ENCODE data around the gene ARHGAP6.
"Not testable (repeated sequence)": the region's sequence is repeated elsewhere in the genome, so short reads cannot be mapped to it uniquely, and the experiment has no call there.

Gene ARHGAP6

GRCh38 chrX:11532291-11533078, 133.2 kb downstream of the ARHGAP6 start:
- DNase-seq (ENCODE audit: low read depth in 3 of 3, low spot score in 1 of 3) = no peak

GRCh38 chrX:11531226-11531625, 134.5 kb downstream of the ARHGAP6 start:
- DNase-seq (ENCODE audit: low read depth in 3 of 3, low spot score in 1 of 3) = no peak

- DNase-seq (ENCODE audit: low read depth in 3 of 3, low spot score in 1 of 3) = no peak
Measured at GRCh38 chrX:11530621-11531020, 135.1 kb downstream of the ARHGAP6 start.

GRCh38 chrX:11528623-11529022, 137.1 kb downstream of the ARHGAP6 start:
- DNase-seq (ENCODE audit: low read depth in 3 of 3, low spot score in 1 of 3) = no peak

GRCh38 chrX:11525685-11526084, 140.0 kb downstream of the ARHGAP6 start:
- DNase-seq (ENCODE audit: low read depth in 3 of 3, low spot score in 1 of 3) = no peak

- DNase-seq (ENCODE audit: low read depth in 3 of 3, low spot score in 1 of 3) = not testable (repeated sequence)
Measured at GRCh38 chrX:11519234-11519633, 146.5 kb downstream of the ARHGAP6 start.

- no peak for DNase-seq (ENCODE audit: low read depth in 3 of 3, low spot score in 1 of 3)
Measured at GRCh38 chrX:11509786-11510185, 155.9 kb downstream of the ARHGAP6 start.

- DNase-seq (ENCODE audit: low read depth in 3 of 3, low spot score in 1 of 3) = no peak
Measured at GRCh38 chrX:11504234-11504633, 161.5 kb downstream of the ARHGAP6 start.

- DNase-seq (ENCODE audit: low read depth in 3 of 3, low spot score in 1 of 3) = no peak
Measured at GRCh38 chrX:11499076-11500044, 166.4 kb downstream of the ARHGAP6 start.

- DNase-seq (ENCODE audit: low read depth in 3 of 3, low spot score in 1 of 3) = not testable (repeated sequence)
Measured at GRCh38 chrX:11491375-11491774, 174.3 kb downstream of the ARHGAP6 start.

- DNase-seq (ENCODE audit: low read depth in 3 of 3, low spot score in 1 of 3) = no peak
Measured at GRCh38 chrX:11484290-11484689, 181.4 kb downstream of the ARHGAP6 start.

GRCh38 chrX:11481035-11481434, 184.7 kb downstream of the ARHGAP6 start:
- no peak for DNase-seq (ENCODE audit: low read depth in 3 of 3, low spot score in 1 of 3)

- no peak for DNase-seq (ENCODE audit: low read depth in 3 of 3, low spot score in 1 of 3)
Measured at GRCh38 chrX:11480626-11481025, 185.1 kb downstream of the ARHGAP6 start.

- no peak for DNase-seq (ENCODE audit: low read depth in 3 of 3, low spot score in 1 of 3)
Measured at GRCh38 chrX:11478911-11479310, 186.8 kb downstream of the ARHGAP6 start.

- no peak for DNase-seq (ENCODE audit: low read depth in 3 of 3, low spot score in 1 of 3)
Measured at GRCh38 chrX:11478026-11478425, 187.7 kb downstream of the ARHGAP6 start.

- no peak for DNase-seq (ENCODE audit: low read depth in 3 of 3, low spot score in 1 of 3)
Measured at GRCh38 chrX:11474576-11474975, 191.1 kb downstream of the ARHGAP6 start.

GRCh38 chrX:11474021-11474420, 191.7 kb downstream of the ARHGAP6 start:
- no peak for DNase-seq (ENCODE audit: low read depth in 3 of 3, low spot score in 1 of 3)

GRCh38 chrX:11472879-11473278, 192.8 kb downstream of the ARHGAP6 start:
- no peak for DNase-seq (ENCODE audit: low read depth in 3 of 3, low spot score in 1 of 3)

GRCh38 chrX:11472381-11472780, 193.3 kb downstream of the ARHGAP6 start:
- DNase-seq (ENCODE audit: low read depth in 3 of 3, low spot score in 1 of 3) = no peak

- DNase-seq (ENCODE audit: low read depth in 3 of 3, low spot score in 1 of 3) = no peak
Measured at GRCh38 chrX:11470250-11470974, 195.3 kb downstream of the ARHGAP6 start.

- no peak for DNase-seq (ENCODE audit: low read depth in 3 of 3, low spot score in 1 of 3)
Measured at GRCh38 chrX:11465648-11466411, 199.9 kb downstream of the ARHGAP6 start.

All from stimulated activated CD4-positive, alpha-beta T cell treated with anti-CD3 and anti-CD28 coated beads, TNF-alpha, amount 100 ng/mL, for 1 hour (primary cell).